Activated CD4-positive, alpha-beta T cell treated with anti-CD3 and anti-CD28 coated beads, Interleukin-10, Interleukin-2, amounts not matched to agents 100 ng/mL and 50 ng/mL, durations not matched to agents 16 hours and 8 hours (primary cell): ENCODE results near the gene FBXL7.

Experiments
- DNase-seq: peaks from one replicate; pipeline ENCODE4 v3.0.0-alpha.2; 2020

Gene FBXL7

DNA sequence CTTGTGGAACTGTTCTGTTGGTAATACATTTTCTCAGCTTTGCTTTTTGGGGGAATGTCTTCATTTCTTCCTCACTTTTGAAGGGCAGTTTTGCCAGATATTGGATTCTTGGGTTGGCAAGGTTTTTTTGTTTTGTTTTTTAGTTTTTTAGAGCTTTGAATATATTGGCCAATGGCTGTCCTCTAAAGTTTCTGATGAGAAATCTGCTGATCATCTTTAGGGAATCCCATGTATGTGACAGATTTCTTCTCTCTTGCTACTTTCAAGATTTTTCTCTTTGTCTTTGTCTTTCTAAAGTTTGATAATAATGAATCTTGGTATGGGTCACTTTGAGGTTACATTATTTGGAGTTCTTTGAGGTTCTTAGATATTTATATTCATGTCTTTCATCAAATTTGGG, 227.4 kb downstream of the FBXL7 start:
- DNase-seq, result no peak

- no peak for DNase-seq
Measured at GRCh38 chr5:15728811-15729210, 228.8 kb downstream of the FBXL7 start.

GRCh38 chr5:15731699-15732098, 231.7 kb downstream of the FBXL7 start:
- DNase-seq, result no peak

GRCh38 chr5:15734058-15734457, 234.1 kb downstream of the FBXL7 start:
- no peak for DNase-seq

- no peak for DNase-seq
Measured at GRCh38 chr5:15737036-15737821, 237.2 kb downstream of the FBXL7 start.

DNA sequence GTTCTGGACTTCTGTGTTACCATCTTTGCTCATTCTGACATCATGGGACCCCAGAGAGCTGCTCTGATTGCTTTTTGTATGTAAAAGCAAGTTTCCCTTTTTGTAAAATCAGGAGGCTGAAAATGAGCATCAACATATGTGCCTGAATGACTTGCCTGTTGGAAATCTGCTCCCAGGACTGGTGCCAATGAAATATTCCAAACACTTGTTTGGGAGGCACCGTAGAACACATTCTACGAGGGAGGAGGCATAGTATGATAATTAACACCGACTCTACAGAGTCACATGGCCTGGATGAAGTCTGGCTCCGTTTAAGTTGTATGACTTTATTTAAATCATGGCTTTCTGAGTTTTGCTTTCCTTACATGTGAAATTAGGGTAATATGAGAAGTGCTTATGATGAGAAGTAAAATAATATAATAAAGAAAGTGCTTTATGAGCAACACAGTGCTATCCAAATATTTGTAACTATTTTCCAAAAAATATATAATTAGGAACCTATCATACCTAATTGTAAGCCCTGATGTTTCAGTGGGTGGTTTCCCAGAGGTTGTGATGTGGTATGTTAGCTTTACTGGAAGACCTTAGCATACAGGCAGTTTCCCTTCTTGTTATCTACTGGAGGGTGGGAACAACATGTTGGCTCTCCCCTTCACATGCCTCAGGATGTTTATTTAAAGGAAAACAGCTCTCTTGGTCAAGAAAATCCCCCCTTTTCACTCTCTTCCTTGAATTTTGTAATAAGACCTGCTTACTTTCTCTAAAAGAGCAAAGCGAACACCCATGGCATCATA, 238.1 kb downstream of the FBXL7 start:
- DNase-seq, result no peak

GRCh38 chr5:15740383-15740782, 240.4 kb downstream of the FBXL7 start:
- no peak for DNase-seq

DNA sequence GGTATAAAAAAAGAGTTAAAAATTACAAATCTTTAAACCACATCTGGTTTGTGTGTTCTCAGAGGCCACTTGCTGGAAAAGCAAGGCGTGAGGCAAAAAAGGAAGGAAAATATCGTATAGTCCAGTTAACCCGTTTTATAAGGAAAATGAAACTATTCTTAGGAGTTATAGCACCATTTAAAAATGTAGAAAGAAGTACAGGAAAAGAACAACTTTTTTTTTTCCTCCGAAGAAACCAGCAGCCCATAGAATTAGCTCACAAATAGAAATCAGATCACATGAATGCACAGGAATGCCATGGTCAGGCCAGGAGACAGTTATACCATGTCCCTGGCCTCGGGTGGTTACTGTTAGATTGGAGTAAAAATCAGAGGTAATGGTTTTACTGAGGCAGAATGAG, 241.6 kb downstream of the FBXL7 start:
- no peak for DNase-seq

DNA sequence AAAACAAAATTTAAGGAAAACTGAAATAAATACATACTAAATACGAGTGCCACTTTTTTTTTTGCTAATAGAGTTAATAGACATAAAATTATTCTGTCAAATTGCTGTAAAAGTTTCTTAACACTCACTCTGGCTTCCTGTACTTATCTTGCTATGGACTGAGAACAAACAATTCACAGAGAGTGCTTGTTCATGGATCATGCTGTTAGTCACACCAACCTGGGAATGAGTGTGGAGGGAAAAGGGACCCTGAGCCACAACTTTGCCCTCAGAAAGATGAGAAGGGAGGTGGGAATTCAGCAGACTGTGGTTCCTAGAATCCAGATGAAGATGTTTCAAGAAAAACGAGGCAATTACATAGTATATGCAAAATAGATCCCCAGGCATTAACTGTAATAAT, 246.9 kb downstream of the FBXL7 start:
- no peak for DNase-seq

DNA sequence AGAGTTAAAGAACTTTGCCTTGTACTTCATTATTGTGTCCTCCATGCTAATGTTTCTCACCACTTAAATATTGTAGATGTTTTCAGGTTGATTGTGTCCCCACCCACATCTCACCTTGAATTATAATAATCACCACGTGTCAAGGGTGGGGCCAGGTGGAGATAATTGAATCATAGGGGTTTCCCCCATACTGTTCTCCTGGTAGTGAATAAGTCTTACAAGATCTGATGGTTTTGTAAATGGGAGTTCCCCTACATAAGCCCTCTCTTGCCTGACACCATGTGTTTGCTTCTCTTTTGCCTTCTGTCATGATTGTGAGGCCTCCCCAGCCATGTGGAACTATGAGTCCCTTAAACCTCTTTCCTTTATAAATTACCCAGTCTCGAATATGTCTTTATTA, 248.3 kb downstream of the FBXL7 start:
- no peak for DNase-seq

GRCh38 chr5:15752663-15753285, 252.8 kb downstream of the FBXL7 start:
- no peak for DNase-seq

DNA sequence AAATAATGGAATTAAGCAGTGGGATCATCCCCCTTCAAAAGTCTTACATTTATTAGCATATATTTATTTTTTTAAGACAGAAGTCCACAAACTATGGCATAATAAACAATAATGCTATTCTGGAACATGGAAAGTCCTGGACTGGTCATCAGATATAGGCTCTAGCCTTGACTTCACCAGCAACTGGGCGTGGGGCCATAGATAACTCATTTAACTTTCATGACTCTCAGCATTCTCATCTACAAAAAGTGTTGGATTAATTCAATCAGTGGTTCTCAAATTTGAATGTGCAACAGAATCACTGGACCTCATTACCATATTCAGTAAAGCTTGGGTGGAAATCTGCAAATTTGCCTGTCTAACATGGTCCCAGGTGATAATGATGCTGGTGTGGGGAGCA, 253.8 kb downstream of the FBXL7 start:
- no peak for DNase-seq

GRCh38 chr5:15757103-15757502, 257.1 kb downstream of the FBXL7 start:
- DNase-seq, result no peak

- DNase-seq, result no peak
Measured at GRCh38 chr5:15757619-15758018, 257.6 kb downstream of the FBXL7 start.

DNA sequence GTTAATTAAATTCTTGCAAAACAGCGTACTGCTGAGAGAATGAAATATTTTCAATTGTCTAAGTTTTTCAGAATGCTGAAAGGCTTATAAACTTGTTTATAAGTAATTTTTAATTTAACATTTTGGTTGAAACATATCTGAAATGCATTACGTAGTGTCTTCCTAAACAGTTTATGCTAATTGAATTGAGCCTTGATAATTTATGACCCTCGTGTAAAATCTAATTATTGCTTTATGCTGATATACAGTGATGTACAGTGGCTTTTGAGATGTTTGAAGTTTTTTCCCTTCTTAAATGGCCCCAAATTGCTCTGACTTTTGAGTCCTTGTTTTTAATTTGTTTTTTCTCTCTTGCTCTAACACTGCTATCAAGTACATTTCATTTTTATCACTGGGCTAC, 262.7 kb downstream of the FBXL7 start:
- DNase-seq, result no peak

DNA sequence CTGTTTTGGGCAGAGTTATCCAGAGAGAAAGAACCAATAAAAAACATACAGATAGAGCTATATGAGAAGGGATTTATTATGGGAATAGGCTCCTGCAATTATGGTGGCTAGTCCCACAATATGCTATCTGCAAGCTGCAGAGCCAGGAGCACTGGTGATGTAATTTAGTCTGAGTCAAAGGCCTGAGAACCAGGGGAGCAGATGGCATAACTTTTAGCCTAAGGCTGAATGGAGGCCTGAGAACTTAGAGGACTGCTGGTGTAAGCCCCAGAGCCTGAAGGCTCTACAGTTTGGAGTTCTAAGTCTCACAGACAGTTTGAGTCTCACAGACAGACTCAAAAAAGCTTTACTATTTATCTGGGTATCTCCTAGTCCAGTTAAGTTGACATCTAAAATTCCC, 263.8 kb downstream of the FBXL7 start:
- DNase-seq, result no peak

DNA sequence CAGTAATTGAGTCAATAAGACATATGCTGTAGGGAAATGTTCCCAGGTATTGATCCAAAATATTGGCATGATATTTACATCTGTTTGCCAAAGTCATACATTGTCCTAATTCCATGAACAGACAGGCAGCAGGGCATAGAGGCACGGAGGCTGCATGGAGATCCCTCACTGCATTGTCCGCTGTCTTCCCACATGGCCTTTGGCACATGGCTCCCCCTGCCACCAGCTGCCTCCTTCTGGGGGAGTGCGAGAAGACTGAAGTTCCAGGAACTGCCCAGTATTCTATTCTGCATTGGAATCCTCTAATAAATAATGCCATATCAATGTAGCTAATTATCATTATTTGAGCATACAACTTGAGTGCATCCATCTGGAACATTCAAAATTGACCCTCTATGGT, 269.0 kb downstream of the FBXL7 start:
- DNase-seq, result no peak

- no peak for DNase-seq
Measured at GRCh38 chr5:15772131-15772530, 272.2 kb downstream of the FBXL7 start.

- DNase-seq, result no peak
Measured at GRCh38 chr5:15774632-15775031, 274.7 kb downstream of the FBXL7 start.

GRCh38 chr5:15776346-15776745, 276.4 kb downstream of the FBXL7 start:
- DNase-seq, result no peak

- no peak for DNase-seq
Measured at GRCh38 chr5:15783734-15784133, 283.8 kb downstream of the FBXL7 start.

- DNase-seq, result no peak
Measured at GRCh38 chr5:15785531-15785981, 285.6 kb downstream of the FBXL7 start.

DNA sequence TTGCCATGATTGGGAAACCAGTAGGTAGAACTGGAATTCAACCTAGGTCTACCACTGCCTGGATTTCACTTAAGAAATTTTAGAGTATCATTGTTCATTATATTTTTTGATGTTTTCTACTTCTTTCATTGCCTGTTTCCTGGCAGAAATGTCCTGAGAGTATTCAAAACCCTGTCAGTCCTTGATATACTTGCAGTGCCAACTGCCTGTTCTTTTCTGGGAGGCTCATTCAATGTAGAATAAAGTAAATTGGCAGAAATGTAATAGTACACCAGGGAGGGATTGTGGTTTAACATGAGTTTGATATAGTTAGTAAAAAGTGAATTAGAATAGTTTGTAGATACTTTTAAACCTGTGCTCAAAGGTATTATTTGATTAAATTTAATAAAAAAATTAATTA, 286.3 kb downstream of the FBXL7 start:
- DNase-seq, result no peak

GRCh38 chr5:15786884-15787283, 286.9 kb downstream of the FBXL7 start:
- no peak for DNase-seq
